GM23338 (cell line): Measurements from ENCODE around the gene ZFHX3.

Source experiments
- CREB1 ChIP-seq: fragments of 250-450 bp; sonication (Bioruptor Pico); IDR thresholded peaks from 2 replicates; pipeline ENCODE4 v1.5.0; 2020; ENCODE audit warnings: low read depth, mild to moderate bottlenecking, moderate library complexity
- EZH2 ChIP-seq: fragments of 200-600 bp; sonication (generic); IDR thresholded peaks from one replicate; pipeline ENCODE4 v1.8.0; 2017; ENCODE audit warnings: antibody characterized with exemption, mild to moderate bottlenecking, low read depth; ENCODE audit not compliant: unreplicated experiment
- EZH2phosphoT487 ChIP-seq: fragments of 200-600 bp; sonication (generic); IDR thresholded peaks from one replicate; pipeline ENCODE4 v1.8.1; 2018; ENCODE audit warnings: antibody characterized with exemption; ENCODE audit not compliant: unreplicated experiment
- JUNB ChIP-seq: IDR thresholded peaks from one replicate; pipeline ENCODE4 v1.6.1; 2016; ENCODE audit warnings: antibody characterized with exemption; ENCODE audit not compliant: unreplicated experiment
- POLR2AphosphoS5 ChIP-seq: IDR thresholded peaks from 2 replicates; pipeline ENCODE4 v1.6.1; 2016; ENCODE audit warnings: antibody characterized with exemption, low read depth
- REST ChIP-seq: IDR thresholded peaks from one replicate; pipeline ENCODE4 v1.6.1; 2018; ENCODE audit warnings: antibody characterized with exemption; ENCODE audit not compliant: unreplicated experiment
- STAT1 ChIP-seq: IDR thresholded peaks from one replicate; pipeline ENCODE4 v1.6.1; 2016; ENCODE audit warnings: antibody characterized with exemption; ENCODE audit not compliant: unreplicated experiment
- ZNF114 ChIP-seq: fragments of 250-450 bp; sonication (Bioruptor Pico); IDR thresholded peaks from 2 replicates; pipeline ENCODE4 v1.5.0; 2020; ENCODE audit warnings: mild to moderate bottlenecking, moderate library complexity
- TF ChIP-seq, protein P1 (sequence below), 2 experiments: fragments of 200-600 bp in 1 of 2; sonication (generic) in 1 of 2; conservative IDR thresholded peaks; 2 replicates each; pipeline versions ENCODE4 v1.5.1 to v1.6.1; 2016 to 2017; ENCODE audit warnings: antibody characterized with exemption in 2 of 2, low read depth in 2 of 2, mild to moderate bottlenecking in 2 of 2, moderate library complexity in 1 of 2

GRCh38 chr16:73025151-73025855 lies 22.6 kb downstream of the ZFHX3 start:
- TF ChIP-seq POLR2AphosphoS5 (no peak), EZH2 (no peak), JUNB (no peak), EZH2phosphoT487 (no peak), STAT1 (no peak), CREB1 (CRISPR knock-in tag) (no peak), ZNF114 (CRISPR knock-in tag) (no peak), REST (no peak)
- TF ChIP-seq, protein P1, sequence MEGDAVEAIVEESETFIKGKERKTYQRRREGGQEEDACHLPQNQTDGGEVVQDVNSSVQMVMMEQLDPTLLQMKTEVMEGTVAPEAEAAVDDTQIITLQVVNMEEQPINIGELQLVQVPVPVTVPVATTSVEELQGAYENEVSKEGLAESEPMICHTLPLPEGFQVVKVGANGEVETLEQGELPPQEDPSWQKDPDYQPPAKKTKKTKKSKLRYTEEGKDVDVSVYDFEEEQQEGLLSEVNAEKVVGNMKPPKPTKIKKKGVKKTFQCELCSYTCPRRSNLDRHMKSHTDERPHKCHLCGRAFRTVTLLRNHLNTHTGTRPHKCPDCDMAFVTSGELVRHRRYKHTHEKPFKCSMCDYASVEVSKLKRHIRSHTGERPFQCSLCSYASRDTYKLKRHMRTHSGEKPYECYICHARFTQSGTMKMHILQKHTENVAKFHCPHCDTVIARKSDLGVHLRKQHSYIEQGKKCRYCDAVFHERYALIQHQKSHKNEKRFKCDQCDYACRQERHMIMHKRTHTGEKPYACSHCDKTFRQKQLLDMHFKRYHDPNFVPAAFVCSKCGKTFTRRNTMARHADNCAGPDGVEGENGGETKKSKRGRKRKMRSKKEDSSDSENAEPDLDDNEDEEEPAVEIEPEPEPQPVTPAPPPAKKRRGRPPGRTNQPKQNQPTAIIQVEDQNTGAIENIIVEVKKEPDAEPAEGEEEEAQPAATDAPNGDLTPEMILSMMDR (conservative IDR thresholded peaks at IDR 0.05; ENCODE audit: low read depth in 2 of 2) = no peak
